Fibroblast of lung (primary cell): ENCODE data around the gene DCAF16. TPM values are rescaled to one million over a fixed set of nuclear protein-coding genes. Genes with fewer than 3 reads are reported as not detected.
A peak's percentile ranks its signal among the peaks of the same experiment; 100 is the strongest.

Experiments
- DNase-seq, 2 donors: peaks; one replicate each; pipeline versions ENCODE4 v3.0.0 to v3.0.0-alpha.2; 2010; ENCODE audit warnings: low read depth in 2 of 2
- H2AFZ ChIP-seq: 2 replicates; pipeline ENCODE4 v1.5.1; 2012; ENCODE audit warnings: low read length, control low read depth, inconsistent platforms
- H3K27ac ChIP-seq: 2 replicates; pipeline ENCODE4 v1.5.1; 2011; ENCODE audit warnings: low read length, control low read depth; ENCODE audit not compliant: insufficient read depth
- H3K27me3 ChIP-seq: 2 replicates; pipeline ENCODE4 v1.5.1; 2011; ENCODE audit warnings: mild to moderate bottlenecking, low read length; ENCODE audit not compliant: control insufficient read depth, insufficient read depth
- H3K36me3 ChIP-seq: 2 replicates; pipeline ENCODE4 v1.5.1; 2011; ENCODE audit warnings: low read length; ENCODE audit not compliant: control insufficient read depth, insufficient read depth
- H3K4me1 ChIP-seq: 2 replicates; pipeline ENCODE4 v1.5.1; 2011; ENCODE audit warnings: low read length; ENCODE audit not compliant: control insufficient read depth, insufficient read depth; ENCODE audit errors: extremely low read depth
- H3K4me2 ChIP-seq: 2 replicates; pipeline ENCODE4 v1.5.1; 2011; ENCODE audit warnings: low read length, control low read depth; ENCODE audit not compliant: insufficient read depth; ENCODE audit errors: extremely low read depth
- H3K4me3 ChIP-seq, 4 experiments: fragments of 200-600 bp in 1 of 4; sonication (generic) in 1 of 4; replicated peaks in 1 of 4; 2 replicates each; pipeline ENCODE4 v1.5.1; 2011 to 2016; ENCODE audit warnings: low read length in 4 of 4, low read depth in 3 of 4, mild to moderate bottlenecking in 3 of 4, control low read depth in 2 of 4, inconsistent platforms in 1 of 4, mixed read lengths in 1 of 4; ENCODE audit not compliant: insufficient read depth in 1 of 4; ENCODE audit errors: control extremely low read depth in 1 of 4
- H3K79me2 ChIP-seq: 2 replicates; pipeline ENCODE4 v1.5.1; 2012; ENCODE audit warnings: mild to moderate bottlenecking, low read length, inconsistent platforms; ENCODE audit not compliant: control insufficient read depth, insufficient read depth
- H3K9ac ChIP-seq: 2 replicates; pipeline ENCODE4 v1.5.1; 2011; ENCODE audit warnings: mild to moderate bottlenecking, low read length, control low read depth; ENCODE audit not compliant: insufficient read depth
- H3K9me3 ChIP-seq: 2 replicates; pipeline ENCODE4 v1.5.1; 2012; ENCODE audit warnings: low read depth, low read length; ENCODE audit not compliant: control insufficient read depth, insufficient read depth
- H4K20me1 ChIP-seq: 2 replicates; pipeline ENCODE4 v1.5.1; 2011; ENCODE audit warnings: low read length; ENCODE audit not compliant: control insufficient read depth, insufficient read depth; ENCODE audit errors: extremely low read depth
- EZH2 ChIP-seq: IDR thresholded peaks from 2 replicates; pipeline ENCODE4 v1.5.1; 2012; ENCODE audit warnings: low read length, control low read depth, mild to moderate bottlenecking; ENCODE audit errors: missing control alignments
- polyA plus RNA-seq, 2 donors: library from polyadenylated mRNA; depleted of rRNA in 1 of 2; stranded (reverse) in 1 of 2; unstranded in 1 of 2; fragments of >200 nt; gene quantifications; 2 replicates each; pipeline ENCODE4 v1.2.1, GENCODE V29; 2011 to 2012; ENCODE audit warnings: missing spikeins in 1 of 2
- total RNA-seq: library from RNA; depleted of rRNA; stranded (reverse); fragments of >200 nt; gene quantifications from 2 replicates; pipeline ENCODE4 v1.2.1, GENCODE V29; 2014
- TF ChIP-seq, protein P1 (sequence below), 2 donors: IDR thresholded peaks in 1 of 2; conservative IDR thresholded peaks in 1 of 2; 1 replicate in 1 of 2; 2 replicates in 1 of 2; pipeline ENCODE4 v1.5.1; 2011 to 2012; ENCODE audit warnings: low read length in 2 of 2, control low read depth in 1 of 2, inconsistent platforms in 1 of 2, low read depth in 1 of 2, mild to moderate bottlenecking in 1 of 2

Gene DCAF16
- total and polyA plus RNA-seq, 2 donors (not counting 1 experiment from before 2014, with no cell fraction given): 20.0 to 25.4 TPM

DNA sequence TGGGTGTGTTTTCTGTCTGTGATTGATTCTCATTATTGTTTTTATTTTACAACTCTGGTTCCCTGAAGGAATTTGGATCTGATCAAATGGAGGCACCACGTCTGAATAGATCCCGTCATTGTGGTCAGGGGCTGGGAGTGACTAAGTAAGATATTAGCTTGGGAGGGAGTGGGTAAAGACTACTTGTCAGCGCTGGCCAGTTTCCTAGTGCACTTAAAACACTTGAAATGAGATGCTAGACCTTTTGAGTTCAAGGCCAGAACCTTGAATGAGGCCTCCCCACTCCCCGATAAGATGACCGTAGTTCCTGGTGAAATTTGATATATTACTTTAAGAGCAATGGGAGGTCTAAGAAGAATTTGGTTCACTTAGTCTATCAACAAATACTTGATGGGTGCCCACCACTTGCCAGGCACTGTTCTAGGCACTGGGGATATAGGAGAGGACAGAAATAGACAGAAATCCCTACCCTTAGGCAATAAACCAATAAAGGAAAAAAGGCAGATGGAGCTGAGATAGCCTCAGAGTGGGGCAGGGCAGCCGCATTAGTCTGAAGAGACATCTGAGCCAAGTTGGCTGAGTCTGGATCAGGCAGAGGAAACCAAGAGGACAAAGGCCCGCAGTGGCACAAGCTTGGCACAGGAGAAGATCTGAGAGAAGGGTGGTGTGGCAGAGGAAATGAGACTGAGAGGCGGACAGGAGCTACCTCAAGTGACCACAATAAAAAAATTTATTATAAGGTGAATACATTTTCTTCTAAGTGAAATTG is 41.0 kb downstream of the DCAF16 start:
- Histone ChIP-seq H3K79me2 (no peaks in the 10 kb centered on the region), H3K27me3 (no peaks in the 10 kb centered on the region), H4K20me1 (no peaks in the 10 kb centered on the region), H3K9me3 (no peaks in the 10 kb centered on the region), H3K4me1 (no peaks in the 10 kb centered on the region), H3K4me2 (no peak overlapping the region), H3K27ac (no peak overlapping the region), H3K9ac (no peak overlapping the region), H3K36me3 (no peaks in the 10 kb centered on the region), H3K4me3 (no peak overlapping the region), H2AFZ (no peak overlapping the region)
- TF ChIP-seq, protein P1, sequence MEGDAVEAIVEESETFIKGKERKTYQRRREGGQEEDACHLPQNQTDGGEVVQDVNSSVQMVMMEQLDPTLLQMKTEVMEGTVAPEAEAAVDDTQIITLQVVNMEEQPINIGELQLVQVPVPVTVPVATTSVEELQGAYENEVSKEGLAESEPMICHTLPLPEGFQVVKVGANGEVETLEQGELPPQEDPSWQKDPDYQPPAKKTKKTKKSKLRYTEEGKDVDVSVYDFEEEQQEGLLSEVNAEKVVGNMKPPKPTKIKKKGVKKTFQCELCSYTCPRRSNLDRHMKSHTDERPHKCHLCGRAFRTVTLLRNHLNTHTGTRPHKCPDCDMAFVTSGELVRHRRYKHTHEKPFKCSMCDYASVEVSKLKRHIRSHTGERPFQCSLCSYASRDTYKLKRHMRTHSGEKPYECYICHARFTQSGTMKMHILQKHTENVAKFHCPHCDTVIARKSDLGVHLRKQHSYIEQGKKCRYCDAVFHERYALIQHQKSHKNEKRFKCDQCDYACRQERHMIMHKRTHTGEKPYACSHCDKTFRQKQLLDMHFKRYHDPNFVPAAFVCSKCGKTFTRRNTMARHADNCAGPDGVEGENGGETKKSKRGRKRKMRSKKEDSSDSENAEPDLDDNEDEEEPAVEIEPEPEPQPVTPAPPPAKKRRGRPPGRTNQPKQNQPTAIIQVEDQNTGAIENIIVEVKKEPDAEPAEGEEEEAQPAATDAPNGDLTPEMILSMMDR (conservative IDR thresholded peaks at IDR 0.05 in 1 of 2, IDR thresholded peaks at IDR 0.05 in 1 of 2; ENCODE audit: low read depth in 1 of 2, low read length in 2 of 2): no peak
- TF ChIP-seq EZH2: no peak
- DNase-seq: peak in 1 of 2 donors; percentile 68

- Histone ChIP-seq H3K79me2 (no peaks in the 10 kb centered on the region), H2AFZ (no peak overlapping the region), H3K27me3 (no peaks in the 10 kb centered on the region), H3K9me3 (no peaks in the 10 kb centered on the region), H3K27ac (no peak overlapping the region), H3K4me2 (no peak overlapping the region), H3K4me1 (no peaks in the 10 kb centered on the region), H3K4me3 (no peak overlapping the region), H3K36me3 (no peaks in the 10 kb centered on the region), H3K9ac (no peak overlapping the region), H4K20me1 (no peaks in the 10 kb centered on the region)
- TF ChIP-seq, protein P1 (conservative IDR thresholded peaks at IDR 0.05 in 1 of 2, IDR thresholded peaks at IDR 0.05 in 1 of 2; ENCODE audit: low read depth in 1 of 2, low read length in 2 of 2): no peak
- no peak for TF ChIP-seq EZH2
- no peak for DNase-seq
These were observed 43.6 kb downstream of the DCAF16 start for GRCh38 chr4:17766826-17767458.

DNA sequence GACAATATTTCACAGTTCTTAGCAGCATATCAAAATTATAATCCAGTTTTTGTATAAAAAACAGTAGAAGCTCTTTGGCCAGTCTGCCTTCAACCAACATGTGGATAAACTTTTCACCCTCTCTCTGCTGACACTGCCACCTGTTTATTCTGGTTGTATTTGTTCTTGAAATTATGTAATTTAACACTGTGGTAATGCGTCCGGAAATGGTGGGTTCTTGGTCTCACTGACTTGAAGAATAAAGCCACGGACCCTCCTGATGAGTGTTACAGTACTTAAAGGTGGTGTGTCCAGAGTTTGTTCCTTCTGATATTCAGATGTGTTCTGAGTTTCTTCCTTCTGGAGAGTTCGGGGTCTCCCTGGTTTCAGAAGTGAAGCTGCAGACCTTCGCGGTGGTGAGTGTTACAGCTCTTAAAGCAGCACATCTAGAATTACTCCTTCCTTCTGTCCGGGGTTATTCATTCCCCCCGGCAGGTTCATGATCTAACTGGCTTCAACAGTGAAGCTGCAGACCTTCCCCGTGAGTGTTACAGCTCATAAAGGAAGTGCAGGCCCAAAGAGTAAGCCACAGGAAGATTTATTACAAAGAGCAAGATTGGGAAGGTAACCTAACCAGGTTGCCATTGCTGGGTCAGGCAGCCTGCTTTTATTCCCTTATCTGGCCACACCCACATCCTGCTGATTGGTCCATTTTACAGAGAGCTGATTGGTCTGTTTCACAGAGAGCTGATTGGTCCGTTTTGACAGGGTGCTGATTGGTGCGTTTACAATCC is 44.9 kb downstream of the DCAF16 start:
- H3K9me3 ChIP-seq: no peaks in the 10 kb centered on the region
- no peaks in the 10 kb centered on the region for H3K79me2 ChIP-seq
- DNase-seq: no peak
- no peak overlapping the region for H2AFZ ChIP-seq
- no peaks in the 10 kb centered on the region for H4K20me1 ChIP-seq
- H3K4me3 ChIP-seq: no peak overlapping the region
- H3K27me3 ChIP-seq: no peaks in the 10 kb centered on the region
- no peaks in the 10 kb centered on the region for H3K36me3 ChIP-seq
- H3K4me1 ChIP-seq: no peaks in the 10 kb centered on the region
- H3K27ac ChIP-seq: no peak overlapping the region
- H3K4me2 ChIP-seq: no peak overlapping the region
- no peak overlapping the region for H3K9ac ChIP-seq
- TF ChIP-seq, protein P1 (conservative IDR thresholded peaks at IDR 0.05 in 1 of 2, IDR thresholded peaks at IDR 0.05 in 1 of 2; ENCODE audit: low read depth in 1 of 2, low read length in 2 of 2): no peak
- no peak for TF ChIP-seq EZH2
